Activated naive CD4-positive, alpha-beta T cell treated with Interleukin-2 at 50 U/mL for 16 hours (primary cell): Measurements from ENCODE around the gene AP3D1.

Experiments
- DNase-seq: peaks from one replicate; pipeline ENCODE4 v3.0.0-alpha.2; 2020

AP3D1 gene

DNA sequence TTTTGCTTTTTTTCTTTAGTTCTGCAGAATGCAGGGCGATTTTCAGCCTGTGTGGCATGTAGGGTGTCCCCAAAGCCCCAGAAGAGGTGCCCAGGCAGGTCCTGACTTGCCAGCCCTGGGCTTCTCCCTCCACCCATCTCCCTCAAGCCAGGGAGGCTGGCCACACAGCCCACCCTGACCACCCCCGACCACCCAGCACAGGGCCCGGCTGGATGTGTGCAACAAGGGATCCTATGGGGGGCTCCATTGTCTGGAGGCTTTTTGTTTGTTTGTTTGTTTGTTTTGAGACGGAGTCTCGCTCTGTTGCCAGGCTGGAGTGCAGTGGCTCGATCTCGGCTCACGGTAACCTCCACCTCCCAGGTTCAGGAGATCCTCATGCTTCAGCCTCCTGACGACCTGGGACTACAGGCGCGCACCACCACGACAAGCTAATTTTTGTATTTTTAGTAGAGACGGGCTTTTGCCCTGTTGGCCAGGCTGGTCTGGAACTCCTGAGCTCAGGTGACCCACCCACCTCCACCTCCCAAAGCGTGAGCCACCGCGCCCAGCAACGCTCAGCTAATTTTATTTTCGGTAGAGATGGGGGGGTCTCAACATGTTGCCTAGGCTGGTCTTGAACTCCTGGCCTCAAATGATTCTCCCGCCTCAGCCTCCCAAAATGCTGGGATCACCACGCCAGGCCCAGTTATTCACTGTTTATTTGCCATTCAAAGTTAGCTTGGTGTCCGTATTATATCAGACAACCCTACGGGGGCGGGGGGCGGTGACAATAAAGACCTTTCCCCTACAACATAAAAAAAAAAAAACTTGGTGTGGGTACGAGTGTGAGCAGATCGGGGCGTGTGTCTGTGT, 92.6 kb downstream of the AP3D1 start:
- DNase-seq = no peak

GRCh38 chr19:2057484-2058469, 93.6 kb downstream of the AP3D1 start:
- no peak for DNase-seq

- no peak for DNase-seq
Measured at GRCh38 chr19:2056837-2057192, 94.6 kb downstream of the AP3D1 start.

GRCh38 chr19:2055931-2056836, 95.2 kb downstream of the AP3D1 start:
- DNase-seq = no peak

DNA sequence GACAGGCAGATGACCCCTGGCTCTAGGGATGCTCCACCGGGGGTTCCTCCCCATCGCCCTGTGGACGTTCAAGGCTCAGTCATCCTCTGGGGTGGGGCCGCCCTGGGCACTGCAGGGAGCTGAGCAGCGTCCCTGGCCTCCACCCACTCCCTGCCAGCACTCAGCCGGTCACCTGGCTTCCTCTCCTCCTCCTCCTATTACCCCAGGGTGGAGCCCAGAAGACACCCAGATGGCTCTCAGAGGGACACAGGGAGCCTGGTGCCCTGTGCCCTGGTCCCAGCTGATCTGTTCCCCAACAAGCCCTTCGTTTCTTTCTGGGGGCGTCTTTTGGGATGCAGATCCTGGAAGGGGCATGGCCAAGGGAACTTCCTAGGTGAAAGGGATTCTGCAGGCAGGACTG, 96.6 kb downstream of the AP3D1 start:
- DNase-seq = no peak

DNA sequence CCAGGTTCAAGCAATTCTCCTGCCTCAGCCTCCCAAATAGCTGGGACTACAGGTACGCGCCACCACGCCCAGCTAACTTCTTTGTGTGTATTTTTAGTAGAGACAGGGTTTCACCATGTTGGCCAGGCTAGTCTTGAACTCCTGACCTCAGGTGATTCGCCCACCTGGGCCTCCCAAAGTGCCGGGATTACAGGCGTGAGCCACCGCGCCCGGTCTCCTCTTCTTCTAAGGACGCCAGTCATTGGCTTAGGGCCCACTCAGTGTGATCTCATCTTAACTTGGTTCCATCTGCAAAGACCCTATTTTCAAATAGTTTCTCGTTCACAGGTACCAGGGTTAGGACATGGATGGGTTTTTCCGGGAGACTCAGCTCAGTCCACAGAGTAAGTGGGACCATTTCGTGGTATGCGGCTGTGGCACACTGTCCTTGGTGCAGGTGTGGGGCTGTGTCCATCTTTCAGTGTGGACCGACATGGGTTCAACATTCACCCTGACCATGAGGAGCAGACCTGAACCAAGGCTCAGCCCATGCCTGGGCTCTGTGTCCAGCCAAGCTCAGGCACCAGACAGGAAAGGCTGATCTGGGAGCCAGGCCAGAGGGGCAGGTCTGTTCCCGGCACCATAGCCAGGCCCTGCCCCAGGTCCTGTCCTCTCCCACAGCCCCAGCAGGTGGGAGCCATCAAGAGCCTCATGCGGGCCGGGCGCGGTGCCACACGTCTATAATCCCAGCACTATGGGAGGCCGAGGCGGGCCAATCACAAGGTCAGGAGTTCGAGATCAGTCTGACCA, 97.6 kb downstream of the AP3D1 start:
- no peak for DNase-seq

- peak; percentile 38 for DNase-seq
Measured at GRCh38 chr19:2051773-2052704, 99.3 kb downstream of the AP3D1 start.

DNA sequence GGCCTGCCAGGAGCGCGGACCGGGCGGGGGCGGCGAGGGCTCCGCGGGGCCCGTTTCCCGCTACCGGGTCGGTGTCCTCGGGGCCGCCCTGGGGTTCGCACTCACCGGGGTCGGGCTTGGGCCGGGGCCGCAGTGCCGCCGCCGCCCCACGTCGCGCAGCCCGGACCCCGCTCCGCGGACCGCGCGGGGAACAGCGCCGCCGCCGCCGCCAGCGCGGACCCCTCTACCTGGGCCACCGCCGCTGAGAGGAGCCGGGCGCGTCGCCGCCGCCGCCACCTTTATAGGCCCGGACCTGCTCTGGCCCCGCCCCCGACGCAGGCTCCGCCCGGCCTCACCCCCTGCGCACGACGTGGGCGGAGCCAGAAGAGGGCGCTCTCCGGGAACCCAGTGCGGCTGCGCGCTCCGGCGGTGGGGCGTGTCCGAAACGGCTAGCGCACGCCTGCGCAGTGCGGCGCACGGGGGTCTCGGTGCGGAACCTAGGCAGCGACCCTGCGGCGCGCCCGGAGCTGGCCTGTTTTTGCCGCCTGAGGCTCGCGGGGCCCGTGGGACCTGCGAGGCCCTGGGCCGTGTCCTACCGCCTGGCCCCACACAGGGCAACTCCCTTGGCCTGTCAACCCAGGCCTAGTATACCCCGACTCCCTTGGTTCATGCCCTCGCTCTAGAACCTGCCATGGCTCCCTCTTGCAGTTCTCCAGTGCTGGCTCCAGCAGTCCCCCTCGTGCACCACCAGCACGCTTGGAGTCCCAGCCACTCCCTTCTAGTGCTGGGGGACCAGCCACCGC, 100.2 kb downstream of the AP3D1 start, which contains the start of gene MKNK2:
Gene MKNK2 (minus strand): TSS at position 254 of the 782 bp plus-strand sequence. CDS start 393 bp downstream, outside the sequence.
- peak; percentile 92 for DNase-seq
